HG02588 (cell line): ENCODE data around the gene CHKB.

Experiments
- ATAC-seq: cut with Tn5 transposase; IDR thresholded peaks from one replicate; pipeline ENCODE4 v1.9.1; 2021; ENCODE audit warnings: mild to moderate bottlenecking, moderate library complexity; ENCODE audit not compliant: unreplicated experiment

Gene CHKB

DNA sequence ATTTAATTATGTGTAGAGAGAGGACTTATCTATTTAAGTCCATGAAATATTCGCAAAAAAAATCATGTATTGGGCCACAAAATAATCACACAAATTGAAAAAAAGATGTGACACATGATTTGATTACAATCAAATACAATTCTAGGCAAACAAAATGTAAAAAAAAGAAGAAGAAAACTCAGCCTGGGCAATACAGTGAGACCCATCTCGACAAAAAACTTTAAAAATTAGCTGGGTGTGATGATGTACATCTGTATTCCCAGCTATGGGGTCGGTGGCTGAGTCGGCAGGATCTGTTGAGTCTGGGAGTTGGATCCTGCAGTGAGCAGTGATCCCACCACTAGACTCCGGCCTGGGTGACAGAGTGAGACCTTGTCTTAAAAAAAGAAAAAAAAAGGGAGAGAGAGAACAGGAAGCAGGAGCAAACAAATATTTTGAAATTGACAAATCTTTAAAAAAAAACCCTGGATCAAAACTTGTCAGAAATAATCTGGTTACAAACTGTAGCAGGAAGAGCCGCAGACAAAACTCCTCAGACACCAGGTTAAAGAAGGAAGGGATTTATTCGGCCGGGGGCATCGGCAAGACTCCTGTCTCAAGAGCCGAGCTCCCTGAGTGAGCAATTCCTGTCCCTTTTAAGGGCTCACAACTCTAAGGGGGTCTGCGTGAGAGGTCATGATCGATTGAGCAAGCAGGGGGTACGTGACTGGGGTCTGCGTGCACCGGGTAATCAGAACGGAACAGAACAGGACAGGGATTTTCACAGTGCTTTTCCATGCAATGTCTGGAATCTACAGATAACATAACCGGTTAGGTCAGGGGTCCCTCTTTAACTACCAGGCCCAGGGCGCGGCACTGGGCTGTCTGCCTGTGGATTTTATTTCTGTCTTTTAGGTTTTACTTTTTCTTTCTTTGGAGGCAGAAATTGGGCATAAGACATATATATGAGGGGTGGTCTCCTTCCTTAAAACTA is 49.5 kb downstream of the CHKB start:
- no peak for ATAC-seq

DNA sequence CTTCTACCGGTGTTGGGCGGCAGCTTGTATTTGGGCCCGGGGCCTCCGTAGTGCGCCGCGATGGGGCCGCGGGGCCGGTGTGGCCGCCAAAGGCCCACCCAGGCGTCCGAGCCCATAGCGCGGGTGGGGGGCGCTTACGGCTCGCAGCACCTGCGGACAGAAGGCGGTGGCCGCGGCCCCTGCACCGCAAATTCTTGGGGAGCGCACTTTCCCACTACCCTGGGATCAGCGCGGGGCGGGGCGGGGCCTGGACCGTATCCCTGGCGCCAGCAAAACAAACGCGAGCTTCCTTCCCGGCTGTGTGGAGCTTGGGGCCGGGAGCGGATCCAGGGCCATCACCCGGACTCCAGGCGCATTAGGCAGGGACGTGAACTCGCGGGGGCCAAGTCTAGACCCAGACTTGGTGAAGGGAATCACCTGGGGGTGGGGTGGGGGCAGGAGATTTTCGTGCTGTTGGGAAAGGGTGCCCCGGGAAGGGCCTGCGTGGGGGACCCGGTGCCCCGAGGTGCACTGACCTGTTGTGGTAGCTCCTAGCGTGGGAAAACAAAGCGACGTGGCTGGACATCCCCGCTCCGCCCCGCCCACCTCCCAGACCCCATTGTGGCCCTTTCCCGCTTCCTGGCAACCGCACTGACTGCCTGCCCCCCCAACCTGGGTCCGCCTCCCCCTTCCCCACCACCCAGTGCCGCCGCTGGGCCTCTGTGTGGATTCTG is 50.5 kb downstream of the CHKB start:
- ATAC-seq = peak; percentile 3

- peak; percentile 17 for ATAC-seq
These were observed 51.1 kb downstream of the CHKB start for GRCh38 chr22:50531546-50531961.

GRCh38 chr22:50530877-50531545 is 51.6 kb downstream of the CHKB start:
- no peak for ATAC-seq

DNA sequence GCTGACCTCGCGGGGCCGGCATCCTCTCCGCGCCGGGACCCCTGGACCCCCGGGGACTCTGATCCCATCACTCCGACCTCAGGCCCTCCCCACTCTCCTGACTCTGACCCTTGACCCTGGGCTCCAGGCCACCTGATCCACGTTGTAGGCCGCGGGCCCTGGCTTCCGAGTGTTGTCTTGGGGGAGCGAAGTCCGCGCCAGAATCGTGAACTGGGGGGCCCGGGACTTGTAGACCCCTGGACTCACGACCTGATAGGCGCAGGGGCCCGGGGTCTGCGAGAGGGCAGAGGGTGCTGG is 52.1 kb downstream of the CHKB start:
- ATAC-seq = no peak

DNA sequence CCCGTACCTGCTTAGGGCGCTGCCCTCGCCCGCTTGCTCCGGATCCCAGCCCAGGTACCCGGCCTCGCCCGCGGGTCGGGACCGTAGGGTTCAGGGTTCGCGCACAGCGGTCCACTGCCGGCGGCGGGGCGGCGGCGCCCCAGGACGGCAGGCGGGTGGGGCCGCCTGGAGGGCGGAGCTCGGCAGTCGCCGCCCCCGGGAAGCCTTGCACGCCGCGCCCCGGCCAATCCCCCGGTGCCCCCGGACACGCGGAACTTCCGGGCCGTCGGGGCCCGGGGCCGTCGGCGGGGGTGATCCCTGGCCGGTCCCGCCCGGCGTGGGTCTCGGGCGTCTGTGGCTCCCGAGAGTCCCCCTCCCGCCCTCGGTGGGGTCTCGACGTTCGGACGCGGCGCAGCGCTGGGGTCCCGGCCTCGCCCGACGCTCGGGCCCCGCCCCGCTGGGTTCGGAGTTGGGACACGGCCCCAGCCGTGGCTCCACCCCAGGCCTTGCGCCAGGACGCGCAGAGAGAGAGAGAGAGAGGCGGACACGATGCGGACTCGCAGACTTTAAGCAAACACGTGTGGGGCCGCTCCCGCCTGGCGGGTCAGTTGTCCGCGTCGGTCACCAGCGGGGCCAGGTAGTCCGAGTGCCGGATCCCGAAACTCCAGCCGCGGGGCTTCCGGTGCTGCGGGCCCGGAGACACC is 52.6 kb downstream of the CHKB start, which contains the start of gene TYMP:
TYMP (minus strand) TSS at position 116 of the 683 bp plus-strand sequence. CDS start 303 bp downstream, outside the sequence.
- peak; percentile 15 for ATAC-seq

- no peak for ATAC-seq
These were observed 53.2 kb downstream of the CHKB start for GRCh38 chr22:50529416-50529896.
